ES-I3 (cell line): ENCODE measurements around the gene VASH1.

Source experiments
- H3K36me3 ChIP-seq: 2 replicates; pipeline ENCODE4 v1.6.1; 2013; ENCODE audit warnings: mild to moderate bottlenecking, low read length, control low read depth, moderate library complexity; ENCODE audit not compliant: insufficient read depth
- H3K4me1 ChIP-seq: 2 replicates; pipeline ENCODE4 v1.6.1; 2013; ENCODE audit warnings: mild to moderate bottlenecking, control low read depth, low read length; ENCODE audit not compliant: insufficient read depth
- H3K9ac ChIP-seq: 2 replicates; pipeline ENCODE4 v1.6.1; 2013; ENCODE audit warnings: low read depth, mild to moderate bottlenecking, low read length, moderate library complexity
- H3K9me3 ChIP-seq: 2 replicates; pipeline ENCODE4 v1.6.1; 2013; ENCODE audit warnings: mild to moderate bottlenecking, low read length, moderate library complexity; ENCODE audit not compliant: control insufficient read depth, insufficient read depth

VASH1 gene

DNA sequence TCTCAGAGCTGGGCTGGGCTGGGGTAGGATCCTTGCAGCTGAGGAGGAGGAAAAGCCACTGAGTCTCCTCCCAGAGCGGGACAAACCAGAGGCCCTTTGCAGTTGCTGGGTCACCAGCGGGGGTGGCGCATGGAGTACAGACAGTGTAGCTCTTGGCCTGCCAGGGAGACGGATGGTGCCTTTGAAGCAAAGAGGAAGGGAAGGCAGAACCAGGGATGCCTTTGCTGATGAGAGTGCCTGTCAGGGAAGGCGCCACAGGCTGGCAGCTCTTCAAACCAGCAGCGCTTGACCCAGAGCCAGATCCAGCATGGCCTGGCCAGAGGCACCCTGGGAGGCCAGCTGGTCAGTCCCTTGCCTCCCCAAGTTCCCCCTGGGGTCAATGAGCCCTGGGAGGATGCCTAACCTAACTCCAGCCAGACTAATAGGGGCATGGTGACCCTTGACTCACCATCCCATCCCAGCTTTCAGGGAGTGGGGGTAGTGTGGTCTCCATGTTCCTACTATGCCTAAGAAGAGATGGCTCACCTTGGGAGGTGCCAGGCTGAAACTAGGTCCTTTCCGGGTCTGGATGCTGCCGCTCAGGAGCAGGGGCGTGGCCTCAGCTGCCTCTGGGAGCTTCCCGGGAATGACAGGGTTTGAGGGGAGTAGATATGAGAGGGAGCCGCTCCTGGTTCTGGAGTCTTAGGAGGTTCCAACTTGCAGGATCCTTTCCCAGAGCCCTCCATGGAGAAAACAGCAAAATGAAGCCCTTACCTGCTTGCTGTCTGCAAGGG is 19.8 kb downstream of the VASH1 start:
- H3K9me3 ChIP-seq: no peaks in the 10 kb centered on the region
- H3K9ac ChIP-seq: no peak overlapping the region
- H3K4me1 ChIP-seq: 0 out of 2 replicates have a peak, but pooled peaks cover 3% of the 10 kb centered on the region
- peaks cover 2% of the 10 kb centered on the region; the same call in 1 of the 2 replicates for H3K36me3 ChIP-seq

DNA sequence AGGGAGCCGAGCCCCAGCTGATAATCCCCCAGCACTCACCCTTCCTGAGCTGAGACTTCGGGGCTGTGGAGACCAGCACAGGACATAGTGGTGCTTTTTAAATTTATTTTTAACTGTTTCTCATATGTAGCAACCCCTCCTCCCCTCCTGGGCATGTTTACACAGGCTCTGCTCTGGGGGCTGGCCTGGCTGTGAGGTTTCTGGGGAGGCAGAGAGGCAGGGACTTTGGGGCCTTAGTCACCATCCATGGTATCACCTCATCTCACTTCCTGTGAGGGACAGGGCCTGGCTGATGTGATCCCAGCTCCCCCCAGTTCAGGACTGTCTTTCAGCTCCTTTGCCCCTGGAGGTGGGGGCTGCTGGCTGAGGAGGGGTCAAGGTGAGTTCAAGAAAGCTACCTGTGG is 20.4 kb downstream of the VASH1 start:
- no peaks in the 10 kb centered on the region for H3K9me3 ChIP-seq
- H3K4me1 ChIP-seq: no peaks in the 10 kb centered on the region
- H3K36me3 ChIP-seq: peaks cover 2% of the 10 kb centered on the region; the same call in 1 of the 2 replicates
- no peak overlapping the region for H3K9ac ChIP-seq

GRCh38 chr14:76782115-76782884 is 21.0 kb downstream of the VASH1 start:
- Histone ChIP-seq H3K9ac (no peak overlapping the region), H3K9me3 (no peaks in the 10 kb centered on the region), H3K36me3 (peaks cover 2% of the 10 kb centered on the region; the same call in 1 of the 2 replicates), H3K4me1 (no peaks in the 10 kb centered on the region)

DNA sequence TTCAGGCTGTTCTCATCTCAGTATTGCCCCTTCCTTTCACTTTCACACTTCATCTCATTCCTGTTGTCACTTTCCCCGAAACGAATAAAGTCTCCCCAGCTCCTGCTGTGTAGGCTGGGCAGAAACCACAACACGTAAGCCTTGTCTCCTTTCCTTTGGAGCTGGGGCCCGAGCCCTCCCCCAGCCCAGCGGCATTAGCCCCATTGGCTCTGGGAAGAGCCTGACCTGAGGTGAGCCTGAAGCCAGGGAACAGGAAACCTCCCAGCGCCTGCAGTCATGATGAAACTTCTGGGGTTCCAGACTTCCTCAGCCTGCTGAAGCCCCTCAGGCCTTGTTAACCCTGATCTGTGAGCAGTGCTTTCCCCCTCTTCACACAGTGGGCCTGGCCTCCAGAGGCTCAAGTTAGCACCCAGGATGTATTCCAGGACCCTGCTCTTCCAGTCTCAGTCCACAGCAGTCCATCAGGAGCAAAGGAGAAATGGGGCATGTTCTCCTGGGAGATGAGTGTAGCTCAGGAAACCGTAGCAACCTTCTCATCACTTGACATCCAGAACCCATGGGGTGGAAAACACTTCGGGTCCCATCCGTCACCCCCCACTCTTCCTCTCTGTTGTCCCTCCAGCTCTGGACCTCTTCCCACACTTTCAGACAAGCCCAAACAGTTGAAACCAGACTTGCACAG is 21.8 kb downstream of the VASH1 start:
- Histone ChIP-seq H3K9ac (no peak overlapping the region), H3K9me3 (no peaks in the 10 kb centered on the region), H3K4me1 (no peaks in the 10 kb centered on the region), H3K36me3 (peaks cover 2% of the 10 kb centered on the region; the same call in 1 of the 2 replicates)

DNA sequence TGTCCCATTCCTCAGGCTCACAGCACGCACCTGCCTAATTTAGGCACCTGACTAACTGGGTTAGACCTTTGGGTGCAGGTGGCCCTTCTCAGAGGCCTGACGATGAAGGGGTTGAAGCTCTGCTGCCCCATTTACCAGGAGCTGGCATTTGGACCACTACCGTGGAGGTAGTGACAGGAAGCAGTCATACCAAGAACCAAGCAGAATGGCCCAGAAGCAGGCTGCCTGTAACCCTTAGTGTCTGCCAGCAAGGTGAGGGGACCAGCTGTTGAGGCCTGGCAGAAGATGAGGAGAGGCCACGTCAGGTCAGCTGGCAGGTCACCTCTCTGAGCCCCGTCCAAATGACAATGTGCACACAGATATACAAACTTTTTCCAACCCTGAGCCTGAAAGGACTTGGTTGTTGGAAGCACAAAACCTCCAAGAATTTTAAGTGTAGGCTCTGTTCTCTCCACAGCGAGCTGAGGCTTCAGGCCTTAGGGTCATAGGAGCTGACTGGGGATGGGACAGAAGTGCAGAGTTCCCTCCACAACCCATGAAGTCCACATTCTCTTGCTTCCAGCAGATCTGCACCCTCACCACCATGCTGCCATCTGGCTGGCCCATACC is 23.1 kb downstream of the VASH1 start:
- H3K9ac ChIP-seq: no peak overlapping the region
- peaks cover 2% of the 10 kb centered on the region for H3K36me3 ChIP-seq
- H3K4me1 ChIP-seq: no peaks in the 10 kb centered on the region
- no peaks in the 10 kb centered on the region for H3K9me3 ChIP-seq

DNA sequence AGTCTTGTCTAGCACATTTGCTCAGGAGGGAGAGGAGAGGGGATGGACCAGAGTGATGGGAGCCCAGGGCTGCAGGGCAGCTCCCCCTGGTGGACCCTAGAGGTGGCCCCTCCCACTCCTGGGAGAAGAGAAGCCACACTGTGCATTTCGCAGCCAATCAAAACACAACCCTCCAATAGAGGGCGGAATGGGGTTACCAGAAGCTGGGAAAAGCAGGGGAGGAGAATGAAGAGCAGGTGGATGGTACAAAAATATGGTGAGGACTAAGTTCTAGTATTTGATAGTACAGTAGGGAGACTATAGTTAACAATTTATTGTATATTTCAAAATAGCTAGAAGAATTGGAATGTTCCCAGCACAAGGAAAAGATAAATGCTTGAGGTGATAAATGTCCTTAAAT is 23.6 kb downstream of the VASH1 start:
- Histone ChIP-seq H3K9me3 (no peaks in the 10 kb centered on the region), H3K9ac (no peak overlapping the region), H3K36me3 (peaks cover 2% of the 10 kb centered on the region), H3K4me1 (no peaks in the 10 kb centered on the region)

GRCh38 chr14:76786601-76787000 is 25.3 kb downstream of the VASH1 start:
- Histone ChIP-seq H3K9ac (no peak overlapping the region), H3K9me3 (no peaks in the 10 kb centered on the region), H3K4me1 (no peaks in the 10 kb centered on the region), H3K36me3 (peaks cover 2% of the 10 kb centered on the region)

GRCh38 chr14:76792422-76792821 is 31.2 kb downstream of the VASH1 start:
- Histone ChIP-seq H3K9ac (no peak overlapping the region), H3K4me1 (no peaks in the 10 kb centered on the region), H3K36me3 (no peaks in the 10 kb centered on the region; the same call in 1 of the 2 replicates), H3K9me3 (no peaks in the 10 kb centered on the region)

DNA sequence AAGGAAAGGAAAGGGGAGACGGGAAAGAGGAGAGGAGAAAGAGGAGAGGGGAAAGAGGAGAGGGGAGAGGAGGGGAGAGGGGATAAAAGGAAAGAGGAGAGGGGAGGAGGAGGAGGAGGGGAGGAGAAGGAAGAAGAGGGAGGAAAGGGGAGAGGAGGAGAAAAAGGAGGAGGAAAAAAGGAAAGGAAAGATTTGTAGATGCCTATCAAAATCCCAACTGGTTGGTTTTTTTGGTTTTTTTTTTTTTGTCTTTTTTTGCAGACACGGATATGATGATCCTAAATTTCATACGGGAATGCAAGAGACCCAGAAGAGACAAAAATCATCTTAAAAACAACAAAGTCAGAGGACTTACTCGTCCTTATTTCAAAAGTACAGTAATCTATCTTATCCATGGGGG is 32.1 kb downstream of the VASH1 start:
- Histone ChIP-seq H3K9ac (no peak overlapping the region), H3K36me3 (no peaks in the 10 kb centered on the region; the same call in 1 of the 2 replicates), H3K4me1 (no peaks in the 10 kb centered on the region), H3K9me3 (no peaks in the 10 kb centered on the region)

DNA sequence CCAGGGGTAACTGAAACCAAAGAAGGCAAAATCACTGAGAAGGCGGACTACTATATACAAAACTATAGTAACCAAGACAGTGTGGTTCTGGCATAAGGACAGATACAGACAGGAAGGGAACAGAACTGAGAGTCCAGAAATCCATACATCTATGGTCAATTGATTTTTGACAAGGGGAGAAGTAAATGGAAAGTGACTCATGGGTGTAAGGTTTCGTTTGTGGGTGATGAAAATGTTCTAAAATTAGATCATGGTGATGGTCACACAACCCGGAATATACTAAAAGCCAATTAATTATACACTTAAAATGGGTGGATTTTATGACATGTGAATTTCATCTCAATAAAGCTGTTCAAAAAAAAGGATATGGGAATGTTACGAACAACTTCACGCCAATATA is 32.7 kb downstream of the VASH1 start:
- Histone ChIP-seq H3K9me3 (no peaks in the 10 kb centered on the region), H3K9ac (no peak overlapping the region), H3K4me1 (no peaks in the 10 kb centered on the region), H3K36me3 (no peaks in the 10 kb centered on the region; the same call in 1 of the 2 replicates)

GRCh38 chr14:76806446-76806845 is 45.2 kb downstream of the VASH1 start:
- Histone ChIP-seq H3K4me1 (no peaks in the 10 kb centered on the region), H3K9ac (no peak overlapping the region), H3K36me3 (peaks cover 14% of the 10 kb centered on the region), H3K9me3 (no peaks in the 10 kb centered on the region)

- Histone ChIP-seq H3K4me1 (no peaks in the 10 kb centered on the region), H3K9me3 (no peaks in the 10 kb centered on the region), H3K9ac (no peak overlapping the region), H3K36me3 (peaks cover 14% of the 10 kb centered on the region)
These were observed 46.7 kb downstream of the VASH1 start for GRCh38 chr14:76808011-76808410.

GRCh38 chr14:76808990-76809389 is 47.7 kb downstream of the VASH1 start:
- H3K9ac ChIP-seq: no peak overlapping the region
- H3K4me1 ChIP-seq: no peaks in the 10 kb centered on the region
- no peaks in the 10 kb centered on the region for H3K9me3 ChIP-seq
- H3K36me3 ChIP-seq: peaks cover 14% of the 10 kb centered on the region

- H3K9me3 ChIP-seq: no peaks in the 10 kb centered on the region
- H3K4me1 ChIP-seq: no peaks in the 10 kb centered on the region
- no peak overlapping the region for H3K9ac ChIP-seq
- peaks cover 14% of the 10 kb centered on the region for H3K36me3 ChIP-seq
These were observed 49.3 kb downstream of the VASH1 start for GRCh38 chr14:76810525-76810924.
